ENCODE measurements around the gene ANKRD62. TPM values are rescaled to one million over a fixed set of nuclear protein-coding genes. Genes with fewer than 3 reads are reported as not detected.

ANKRD62 gene
- total and polyA plus RNA-seq, 11 donors: not detected

GRCh38 chr18:12046751-12047335, 46.8 kb upstream of the ANKRD62 start:
- peaks cover 0 to 4% (median 0%) of the 10 kb centered on the region in 9 donors for H3K27me3 ChIP-seq
- intact Hi-C loops (cut with DNase I): no loop called here

GRCh38 chr18:12048010-12048826, 45.4 kb upstream of the ANKRD62 start:
- 90 to 92% (median 90%) methylated on average over 14 to 20 of the region's 20 CpGs for WGBS, 4 donors
- H3K4me3 ChIP-seq: no peak overlapping the region
- H3K36me3 ChIP-seq: no peaks in the 10 kb centered on the region
- H3K4me1 ChIP-seq: peaks cover 0 to 30% (median 0%) of the 10 kb centered on the region in 12 donors
- peak in 1 of 4 donors; percentile 33 for ATAC-seq
- H3K9me3 ChIP-seq: no peaks in the 10 kb centered on the region
- no peak for TF ChIP-seq CTCF (IDR thresholded peaks at IDR 0.05)
- no peak for TF ChIP-seq POLR2A (IDR thresholded peaks at IDR 0.05)
- no peak for DNase-seq
- no peak overlapping the region for H3K27ac ChIP-seq
- H3K27me3 ChIP-seq: peaks cover 0 to 4% (median 0%) of the 10 kb centered on the region in 9 donors
- intact Hi-C loops (cut with DNase I): no loop called here

More at GRCh38 chr18:12046751-12047335, 46.8 kb upstream of the ANKRD62 start:
- Histone ChIP-seq H3K36me3 (no peaks in the 10 kb centered on the region), H3K4me3 (no peak overlapping the region), H3K9me3 (no peaks in the 10 kb centered on the region), H3K27ac (no peak overlapping the region), H3K4me1 (peaks cover 0 to 23% (median 0%) of the 10 kb centered on the region in 12 donors)
- 86 to 93% (median 89%) methylated on average over 8 to 12 of the region's 12 CpGs for WGBS, 4 donors
- TF ChIP-seq CTCF (IDR thresholded peaks at IDR 0.05) (no peak), POLR2A (IDR thresholded peaks at IDR 0.05) (no peak)
- DNase-seq (no peak), ATAC-seq (no peak)

- ATAC-seq (no peak), DNase-seq (no peak)
- Histone ChIP-seq H3K36me3 (no peaks in the 10 kb centered on the region), H3K27me3 (peaks cover 0 to 4% (median 0%) of the 10 kb centered on the region in 9 donors), H3K27ac (no peak overlapping the region), H3K4me1 (peaks cover 0 to 36% (median 0%) of the 10 kb centered on the region in 12 donors), H3K9me3 (no peaks in the 10 kb centered on the region), H3K4me3 (no peak overlapping the region)
- 62 to 71% (median 69%) methylated on average over 2 of the region's 2 CpGs for whole genome bisulfite sequencing, 4 donors
- TF ChIP-seq CTCF (IDR thresholded peaks at IDR 0.05) (no peak), POLR2A (IDR thresholded peaks at IDR 0.05) (no peak)
- intact Hi-C loops (cut with DNase I): no loop called here
Measured at GRCh38 chr18:12048827-12049175, 44.8 kb upstream of the ANKRD62 start.

Data from heart left ventricle (tissue), 16 donors.